Measurements from ENCODE around the gene LCN1.
"Not testable (repeated sequence)": the region's sequence is repeated elsewhere in the genome, so short reads cannot be mapped to it uniquely, and the experiment has no call there.

The LCN1 gene

GRCh38 chr9:135505406-135506187 is 15.6 kb upstream of the LCN1 start:
- no peak for DNase-seq

GRCh38 chr9:135506327-135507103 is 14.7 kb upstream of the LCN1 start:
- DNase-seq: no peak

- DNase-seq: no peak
Observed at GRCh38 chr9:135507104-135508035, 13.9 kb upstream of the LCN1 start.

GRCh38 chr9:135508211-135508820 is 12.9 kb upstream of the LCN1 start:
- no peak for DNase-seq

DNA sequence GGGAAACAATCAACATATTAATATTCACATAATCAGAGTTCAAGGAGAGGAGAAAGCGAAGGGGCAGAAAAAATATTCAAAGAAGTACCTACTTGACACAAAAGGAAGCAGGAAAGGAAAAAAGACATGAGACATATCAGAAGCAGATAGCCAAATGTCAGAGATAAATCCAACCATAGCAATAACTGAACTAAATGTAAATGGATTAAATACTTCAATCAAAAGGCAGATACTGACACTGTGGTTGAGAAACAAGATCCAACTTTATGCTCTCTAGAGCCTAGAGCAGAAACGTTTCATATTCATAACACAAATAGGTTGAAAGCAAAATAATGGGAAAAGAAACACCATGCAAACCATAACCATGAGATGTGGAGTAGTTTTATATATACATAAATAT is 11.8 kb upstream of the LCN1 start:
- no peak for DNase-seq

DNA sequence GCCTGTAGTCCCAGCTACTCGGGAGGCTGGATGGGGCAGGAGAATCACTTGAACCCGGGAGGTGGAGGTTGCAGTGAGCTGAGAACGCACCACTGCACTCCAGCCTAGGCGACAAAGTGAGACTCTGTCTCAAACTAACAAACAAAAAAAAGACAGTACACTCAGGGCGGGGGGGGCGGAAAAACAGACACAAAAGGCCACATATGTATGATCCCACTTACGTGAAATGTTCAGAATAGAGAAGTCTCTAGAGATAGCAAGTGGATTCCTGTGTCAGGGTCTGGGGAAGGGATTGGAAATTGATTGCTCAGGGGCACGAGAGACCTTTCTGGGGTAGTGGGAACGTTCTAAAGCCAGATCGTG is 9.0 kb upstream of the LCN1 start:
- DNase-seq: no peak

GRCh38 chr9:135512904-135513303 is 8.3 kb upstream of the LCN1 start:
- no peak for DNase-seq

GRCh38 chr9:135513351-135513846 is 7.8 kb upstream of the LCN1 start:
- DNase-seq: no peak

DNA sequence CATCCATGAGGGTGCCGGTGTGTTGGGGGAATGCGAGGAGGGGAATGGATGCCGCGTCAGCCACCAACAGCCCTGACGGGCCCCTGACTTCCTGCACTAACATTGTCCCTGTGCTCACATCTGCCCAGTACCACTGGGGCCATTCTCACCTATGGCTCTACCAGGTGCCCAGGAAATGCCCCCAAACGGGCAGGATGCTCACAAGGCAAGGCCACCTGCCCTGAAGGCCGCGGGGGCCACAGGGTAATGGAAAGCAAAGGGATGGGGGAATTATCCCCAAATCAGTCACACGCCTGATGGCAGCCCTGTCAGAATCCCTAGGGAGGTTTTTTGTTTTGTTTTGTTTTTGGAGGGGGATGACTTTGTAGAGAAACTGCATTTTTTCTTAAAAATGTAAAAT is 7.3 kb upstream of the LCN1 start:
- DNase-seq: not testable (repeated sequence)

GRCh38 chr9:135514342-135515082 is 6.7 kb upstream of the LCN1 start:
- no peak for DNase-seq

GRCh38 chr9:135515083-135515951 is 5.9 kb upstream of the LCN1 start:
- no peak for DNase-seq

DNA sequence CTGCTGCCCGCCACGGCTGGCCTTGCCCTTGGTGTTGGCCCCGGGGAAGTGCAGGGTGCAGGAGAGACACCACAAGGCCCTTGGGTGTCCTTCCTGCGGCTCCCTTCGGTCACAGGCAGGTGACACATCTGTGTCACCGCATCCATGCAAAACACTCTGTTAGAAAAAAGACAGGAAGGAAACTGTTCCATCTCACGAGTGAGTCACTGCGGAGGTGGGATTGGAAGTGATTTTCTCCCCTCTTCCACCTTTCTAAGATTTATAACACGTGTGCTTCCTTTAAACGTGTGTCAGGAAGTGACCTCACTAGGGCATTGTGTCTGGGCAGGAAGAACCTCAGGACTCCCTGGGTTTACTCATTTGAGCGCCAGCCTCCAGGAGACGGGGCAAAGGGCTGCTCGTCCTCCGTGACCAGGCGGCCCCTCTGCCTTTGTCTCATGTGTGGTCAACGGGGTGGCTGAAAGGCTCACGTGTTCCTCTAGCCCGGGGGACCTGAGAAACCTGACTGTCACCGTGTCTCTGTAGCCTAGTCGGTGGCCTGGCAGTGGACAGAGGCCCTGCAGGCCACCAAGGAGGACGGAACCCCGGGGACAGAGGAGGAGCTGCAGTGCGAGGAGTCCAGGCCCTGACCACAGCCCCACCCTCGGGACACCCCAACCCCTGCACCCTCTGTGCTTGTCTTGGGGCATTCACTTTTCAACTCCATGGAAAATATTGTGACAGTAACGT is 4.9 kb upstream of the LCN1 start:
- no peak for DNase-seq

- no peak for DNase-seq
Observed at GRCh38 chr9:135517407-135517822, 3.8 kb upstream of the LCN1 start.

GRCh38 chr9:135519179-135519971 is 1.9 kb upstream of the LCN1 start:
- DNase-seq: no peak

- no peak for DNase-seq
Observed at GRCh38 chr9:135521608-135522095, 412 bp downstream of the LCN1 start.

GRCh38 chr9:135522137-135522877 is 1.1 kb downstream of the LCN1 start:
- no peak for DNase-seq

- no peak for DNase-seq
Observed at GRCh38 chr9:135522931-135523330, 1.7 kb downstream of the LCN1 start.

- no peak for DNase-seq
Observed at GRCh38 chr9:135523521-135524129, 2.4 kb downstream of the LCN1 start.

Data from NCI-H446 (cell line).